GM21528 (cell line): ENCODE data around the gene RTN4R.

Source experiments
- ATAC-seq: cut with Tn5 transposase; IDR thresholded peaks from one replicate; pipeline ENCODE4 v1.9.1; 2021; ENCODE audit warnings: mild to moderate bottlenecking, moderate library complexity; ENCODE audit not compliant: unreplicated experiment, low FRiP score

The RTN4R gene

GRCh38 chr22:20244250-20244648 lies 23.9 kb downstream of the RTN4R start:
- ATAC-seq: no peak

DNA sequence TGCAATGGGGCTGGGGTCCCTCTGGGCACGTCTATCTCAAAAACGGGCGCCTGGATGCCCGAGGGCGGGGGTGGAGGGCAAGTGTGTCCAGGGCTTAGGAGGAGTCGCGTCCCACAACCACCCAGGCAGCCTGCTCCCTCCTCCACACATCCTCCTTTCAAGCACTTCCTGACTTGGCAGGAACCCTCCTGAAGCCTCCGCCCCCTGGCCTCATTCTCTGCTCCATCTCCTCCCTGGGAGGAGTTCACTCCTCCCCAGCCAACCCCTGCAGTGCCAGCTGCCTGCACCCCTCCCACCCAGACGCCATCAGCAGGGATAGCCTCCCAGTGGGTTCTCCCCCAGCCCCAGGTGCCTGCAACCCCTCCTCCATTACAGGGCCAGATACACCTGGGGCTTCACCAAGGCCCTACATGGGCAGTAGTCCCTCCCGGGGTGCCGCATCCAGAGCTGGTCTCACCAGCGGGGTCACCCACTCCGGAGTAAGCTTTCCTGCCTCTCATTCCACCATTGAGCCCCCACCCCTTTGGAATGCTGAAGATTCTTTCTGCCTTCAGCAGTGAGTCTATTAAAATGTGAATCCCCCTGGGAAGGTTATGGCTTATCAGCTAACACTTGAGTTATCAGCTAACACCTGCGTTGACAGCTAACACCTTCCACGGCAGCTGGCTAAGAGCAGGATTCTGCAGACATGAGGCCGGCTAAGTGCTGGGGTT lies 24.4 kb downstream of the RTN4R start:
- ATAC-seq: no peak

DNA sequence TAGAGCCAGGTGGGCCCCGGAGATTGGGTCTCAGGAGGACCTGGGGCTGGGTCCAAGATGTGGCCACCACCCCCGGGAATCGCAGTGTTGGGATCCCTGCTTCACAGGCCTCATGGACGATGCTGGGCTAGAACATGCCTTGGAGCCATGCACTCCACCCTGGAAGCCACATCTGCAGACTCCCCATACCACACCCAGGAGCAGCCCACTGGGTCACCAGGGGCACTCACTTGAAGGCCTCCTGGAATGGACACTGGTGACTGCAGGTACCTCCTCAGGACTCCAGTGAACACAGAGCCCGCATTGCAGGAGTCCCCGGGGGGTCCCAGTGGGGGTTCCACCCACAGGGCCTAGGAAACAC lies 25.0 kb downstream of the RTN4R start:
- no peak for ATAC-seq

DNA sequence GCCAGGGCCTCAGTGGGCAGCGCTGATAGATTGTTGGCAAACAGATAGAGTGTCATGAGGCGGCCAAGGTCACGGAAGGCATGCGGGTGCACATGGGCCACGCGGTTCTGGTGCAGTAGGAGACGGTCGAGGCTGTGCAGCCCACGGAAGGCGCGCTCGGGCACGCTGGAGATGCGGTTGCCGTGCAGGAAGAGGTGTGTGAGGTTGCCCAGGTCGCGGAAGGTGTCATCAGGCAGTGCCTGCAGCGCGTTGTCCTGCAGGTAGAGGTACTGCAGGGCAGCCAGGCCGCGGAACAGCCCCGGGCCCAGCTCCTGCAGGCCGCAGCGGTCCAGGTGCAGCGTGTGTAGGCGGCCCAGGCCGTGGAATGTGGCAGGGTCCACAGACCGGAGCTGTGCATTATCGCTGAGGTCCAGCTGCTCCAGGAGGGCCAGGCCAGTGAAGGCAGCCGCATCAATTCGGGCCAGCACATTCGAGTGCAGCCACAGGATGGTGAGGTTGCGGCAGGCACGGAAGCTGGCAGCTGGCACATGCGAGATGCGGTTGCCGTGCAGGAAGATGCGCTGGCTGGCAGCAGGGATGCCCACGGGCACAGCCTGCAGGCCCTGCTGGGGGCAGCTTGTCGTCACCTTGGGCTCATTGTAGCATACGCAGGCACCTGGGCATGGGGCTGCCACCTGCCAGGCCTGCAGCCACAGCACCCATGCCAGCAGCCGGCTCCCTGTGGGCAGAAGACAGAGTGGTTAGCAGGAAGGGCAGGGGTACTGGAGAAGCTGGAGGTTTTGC lies 25.5 kb downstream of the RTN4R start:
- ATAC-seq: no peak

DNA sequence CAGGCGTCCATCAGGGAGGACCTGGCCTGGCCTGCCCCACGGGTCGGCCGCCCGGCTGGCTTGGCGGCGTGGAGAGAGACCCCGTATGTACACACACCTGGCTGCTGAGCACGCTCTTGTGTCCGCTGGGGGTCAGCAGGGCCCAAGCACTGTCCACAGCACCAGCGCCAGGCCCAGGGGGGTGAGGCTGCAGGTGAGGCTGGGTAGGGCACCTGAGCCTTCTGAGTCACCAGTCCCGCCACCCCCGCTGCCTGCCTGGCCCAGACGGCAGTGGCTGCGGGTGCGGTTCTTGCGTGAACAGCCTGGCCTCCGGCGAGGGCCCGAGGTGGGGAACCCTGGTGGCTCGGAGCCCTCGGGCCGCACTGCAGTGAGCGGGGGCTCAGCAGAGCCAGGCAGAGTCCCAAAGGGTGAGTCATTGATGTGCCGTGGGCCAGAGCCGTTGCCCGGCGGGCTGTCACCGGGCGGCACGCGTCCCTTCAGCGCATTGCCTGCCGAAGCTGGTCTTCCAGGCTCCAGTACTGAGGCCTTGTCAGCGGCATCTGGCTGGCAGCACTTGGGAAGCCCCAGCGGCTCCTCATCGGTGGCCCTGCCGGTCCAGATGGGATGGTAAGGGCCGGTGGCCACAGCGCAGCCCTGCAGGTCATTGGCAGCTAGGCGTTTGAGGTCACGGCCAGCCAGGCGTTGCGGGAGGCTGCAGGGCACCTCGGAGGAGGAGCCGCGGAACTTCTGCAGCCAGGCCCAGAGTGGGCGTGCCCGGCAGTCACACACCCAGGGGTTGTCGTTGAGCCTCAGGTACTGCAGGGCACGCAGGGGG lies 26.3 kb downstream of the RTN4R start:
- ATAC-seq: no peak

DNA sequence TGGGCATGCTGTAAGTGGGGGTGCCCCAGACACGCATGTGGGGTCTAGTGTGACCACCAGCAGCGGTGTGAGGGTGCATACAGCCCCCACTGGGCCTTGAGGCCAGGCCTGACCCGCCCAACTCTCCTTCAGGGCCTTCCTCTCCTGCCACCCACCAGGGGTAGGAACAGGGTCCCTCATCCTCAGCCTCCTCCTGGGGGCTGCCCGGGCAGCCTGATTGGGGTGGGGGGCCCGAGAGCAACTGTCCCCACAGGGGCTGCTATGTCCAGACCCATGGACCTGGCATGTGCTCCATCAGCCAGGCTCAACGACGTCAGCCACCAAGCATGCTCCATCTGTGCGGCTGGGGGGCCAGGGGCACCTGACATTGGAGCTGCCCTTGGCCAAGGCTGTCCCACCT lies 27.2 kb downstream of the RTN4R start:
- no peak for ATAC-seq

DNA sequence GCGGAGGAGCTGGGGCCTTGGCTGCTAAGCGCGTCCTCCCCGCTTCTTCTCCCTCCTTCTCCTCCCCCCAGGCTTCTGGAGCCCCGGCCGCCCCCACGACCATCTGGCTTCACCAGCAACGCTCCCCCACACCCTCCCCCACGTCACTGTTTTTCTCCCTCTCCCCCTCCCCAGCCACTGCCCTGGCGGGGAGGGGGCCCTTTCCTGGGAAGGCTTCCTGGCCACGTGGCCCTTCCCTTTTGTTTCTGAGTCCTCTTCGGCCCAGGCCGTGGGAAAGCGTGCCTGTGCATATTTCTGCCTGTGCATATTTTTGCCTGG lies 27.7 kb downstream of the RTN4R start:
- no peak for ATAC-seq

DNA sequence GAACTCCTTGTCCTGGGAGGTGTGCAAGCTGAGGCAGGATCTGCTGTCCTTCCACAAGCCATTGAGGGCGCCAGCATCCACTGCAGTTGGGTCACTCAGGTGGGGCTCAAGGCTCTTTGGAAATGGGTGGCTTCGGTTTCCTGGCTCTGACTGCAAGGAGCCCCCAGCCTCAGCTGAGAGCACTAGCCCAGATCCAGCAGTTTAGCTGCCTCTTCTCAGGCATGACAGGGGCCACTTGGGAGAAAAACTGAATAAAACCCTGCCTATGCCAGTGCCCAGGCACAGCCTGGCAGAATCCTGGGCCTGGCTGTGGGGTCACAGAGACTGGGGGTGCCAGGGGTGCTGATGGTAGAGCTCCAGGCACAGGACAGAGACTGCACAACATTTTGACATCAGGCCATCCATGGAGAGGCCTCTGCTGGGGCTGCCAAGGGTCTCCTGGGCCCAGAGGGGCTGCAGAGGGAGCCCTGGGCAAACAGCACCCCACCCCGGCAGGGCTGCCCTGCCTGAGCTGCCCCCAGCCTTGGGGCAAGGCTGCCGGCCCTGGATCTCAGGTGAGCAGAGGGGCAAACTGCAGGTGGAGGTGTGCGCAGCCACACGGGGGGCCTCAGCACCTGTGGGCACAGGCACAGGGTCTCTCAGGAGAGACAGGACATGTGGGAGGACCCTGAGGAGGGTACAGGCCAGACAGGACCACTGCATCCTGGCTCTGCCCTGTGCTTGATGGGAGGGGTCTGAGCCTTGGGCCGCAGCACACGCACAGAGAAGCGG lies 28.3 kb downstream of the RTN4R start:
- no peak for ATAC-seq

DNA sequence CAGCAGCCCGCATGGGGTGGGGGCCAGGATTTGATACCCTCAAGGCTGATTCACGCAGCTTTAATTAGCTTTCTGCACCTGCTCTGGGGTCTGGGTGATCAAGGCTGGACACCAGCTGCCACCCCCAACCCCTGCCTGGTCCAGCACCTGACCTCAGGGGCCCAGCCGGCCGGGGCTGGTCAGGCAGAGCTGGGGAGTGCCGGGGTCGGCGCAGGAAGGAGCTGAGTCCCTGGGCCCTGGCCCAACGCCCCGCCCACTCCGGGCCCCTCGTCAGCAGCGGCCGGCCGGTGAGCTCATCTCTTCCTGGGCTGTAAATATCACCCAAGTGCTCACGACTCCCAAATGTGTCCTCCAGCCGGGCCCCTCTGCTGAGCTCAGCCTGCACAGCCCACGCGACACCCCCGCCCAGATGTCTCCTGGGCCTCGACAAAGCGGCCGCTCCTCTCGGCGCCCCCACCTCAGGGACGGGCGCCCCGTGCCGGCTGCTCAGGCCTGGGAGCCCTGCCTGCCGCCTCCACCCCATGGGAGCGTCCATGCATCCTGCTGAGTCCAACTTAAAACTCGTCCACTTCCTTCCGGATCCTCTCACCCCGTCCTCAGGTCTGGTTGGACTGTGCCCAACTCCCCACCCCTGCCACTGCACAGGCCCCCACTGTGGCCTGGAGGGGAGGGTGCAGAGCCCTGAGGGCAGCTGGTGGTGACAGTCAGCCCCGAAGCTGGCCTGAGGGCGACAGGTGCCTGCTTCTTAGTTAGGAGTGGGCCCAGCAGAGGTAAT lies 29.0 kb downstream of the RTN4R start:
- no peak for ATAC-seq

DNA sequence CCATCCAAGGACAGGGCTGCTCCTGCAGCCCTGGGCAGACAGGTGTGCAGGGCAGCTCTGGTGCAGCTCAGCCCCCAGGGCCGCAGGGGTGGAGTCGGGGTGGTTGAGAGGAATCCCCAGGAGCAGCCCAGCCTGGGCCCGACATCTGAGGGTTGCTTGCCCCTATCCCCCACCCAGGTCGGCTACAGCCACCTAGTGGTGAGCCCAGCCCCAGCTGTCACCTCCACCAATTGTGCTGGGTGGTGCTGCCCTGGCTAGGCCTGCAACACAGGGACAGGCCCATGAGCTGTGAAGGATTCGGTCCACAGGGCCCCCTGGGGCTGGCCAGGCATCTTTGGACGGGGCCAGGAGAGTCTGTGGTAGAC lies 29.6 kb downstream of the RTN4R start:
- no peak for ATAC-seq

- no peak for ATAC-seq
Observed at GRCh38 chr22:20237480-20238440, 30.4 kb downstream of the RTN4R start.

- no peak for ATAC-seq
Observed at GRCh38 chr22:20236052-20236717, 31.9 kb downstream of the RTN4R start.

DNA sequence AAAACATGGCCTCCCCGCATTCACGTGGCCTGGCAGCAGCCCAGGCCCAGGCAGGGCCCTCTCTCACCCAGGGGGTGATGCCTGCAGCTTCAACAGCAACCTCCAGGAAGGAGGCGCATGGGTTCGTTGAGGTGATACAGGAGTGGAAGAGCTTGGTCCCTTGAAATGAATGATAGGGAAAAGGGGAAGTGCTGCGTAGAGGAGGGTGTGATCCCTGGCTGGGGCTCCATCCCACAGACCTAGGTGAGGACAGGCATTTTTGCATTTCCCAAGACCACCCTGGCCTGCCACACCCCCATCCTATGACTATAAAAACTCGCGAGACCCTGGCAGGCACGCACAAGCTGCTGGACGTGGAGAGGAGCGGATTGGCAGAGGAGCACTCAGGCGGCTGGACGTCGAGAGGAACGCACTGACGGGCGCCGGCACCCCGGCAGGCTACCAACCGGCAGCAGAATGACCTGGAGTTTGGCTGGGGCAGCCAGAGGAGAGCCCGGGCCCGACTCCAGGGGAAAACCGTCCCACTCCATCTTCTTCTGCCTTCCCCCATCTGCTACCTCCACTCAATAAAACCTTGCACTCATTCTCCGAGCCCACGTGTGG lies 32.6 kb downstream of the RTN4R start:
- no peak for ATAC-seq

DNA sequence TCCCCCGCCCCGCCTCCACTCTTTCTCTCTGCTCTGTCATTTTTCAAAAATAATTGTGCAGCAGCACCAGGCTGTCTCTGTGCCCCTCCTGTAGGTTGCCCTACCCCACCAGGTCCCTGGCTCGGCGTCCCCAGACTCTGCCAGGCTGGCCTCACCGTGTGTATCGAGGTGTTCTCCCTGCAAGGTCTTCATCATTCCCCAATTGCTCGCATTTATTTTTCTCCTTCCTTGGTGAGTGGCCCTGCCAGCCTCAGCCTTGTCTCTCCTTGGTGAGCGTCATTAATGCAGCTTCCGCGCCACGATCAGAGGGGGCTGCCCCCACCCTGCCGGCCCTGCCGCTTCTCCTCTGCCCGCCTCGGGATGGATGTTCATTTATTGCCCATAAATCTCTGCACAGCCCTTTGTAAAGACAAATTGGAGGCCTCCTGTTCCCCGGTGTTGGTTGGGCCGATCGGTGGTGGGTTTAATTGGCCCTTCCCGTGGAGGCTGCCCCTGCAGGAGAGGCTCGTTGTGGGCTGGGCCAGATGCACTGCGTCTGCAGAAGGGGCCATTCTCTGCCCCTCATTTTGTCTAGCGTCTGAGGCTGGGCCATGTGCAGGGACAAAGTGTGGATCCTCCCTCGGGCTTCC lies 33.2 kb downstream of the RTN4R start:
- ATAC-seq: no peak

GRCh38 chr22:20234314-20234682 lies 33.8 kb downstream of the RTN4R start:
- ATAC-seq: no peak

GRCh38 chr22:20233351-20234313 lies 34.5 kb downstream of the RTN4R start:
- ATAC-seq: no peak

- ATAC-seq: no peak
Observed at GRCh38 chr22:20232781-20233180, 35.3 kb downstream of the RTN4R start.
